Measurements from ENCODE around the gene CCDC12.

The CCDC12 gene

DNA sequence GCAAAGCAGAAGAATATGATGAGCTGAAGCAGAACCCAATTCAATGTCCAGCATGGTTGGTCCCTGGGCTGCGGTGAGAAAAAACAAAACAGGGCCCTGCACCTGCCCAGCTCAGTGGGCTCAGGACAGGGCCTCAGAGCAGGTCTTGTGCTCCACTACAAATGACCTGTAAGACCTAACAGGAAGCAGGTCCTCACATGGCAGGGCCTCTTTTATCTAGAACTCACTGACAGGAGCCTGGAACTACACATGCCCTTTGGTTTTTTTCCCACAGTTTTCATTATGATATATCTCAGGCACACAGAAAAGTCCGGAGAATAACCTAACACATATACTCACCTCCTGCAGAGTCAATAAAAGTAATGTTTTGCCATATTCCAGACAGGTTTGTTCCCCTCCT, 38.4 kb downstream of the CCDC12 start:
- Histone ChIP-seq H3K27ac (peak overlapping the region; percentile 83), H3K9me3 (no peaks in the 10 kb centered on the region), H3K4me1 (ENCODE audit: control insufficient read depth in 1 of 2, insufficient read depth in 1 of 2, low read depth in 1 of 2, low read length in 1 of 2) (peaks cover 70 to 83% of the 10 kb centered on the region in 2 experiments), H3K4me3 (ENCODE audit: low read depth in 1 of 2, low read length in 1 of 2) (peak overlapping the region in 1 of 2 experiments; percentile 29), H3K36me3 (no peaks in the 10 kb centered on the region), H3K27me3 (no peaks in the 10 kb centered on the region)
- TF ChIP-seq, protein P1, sequence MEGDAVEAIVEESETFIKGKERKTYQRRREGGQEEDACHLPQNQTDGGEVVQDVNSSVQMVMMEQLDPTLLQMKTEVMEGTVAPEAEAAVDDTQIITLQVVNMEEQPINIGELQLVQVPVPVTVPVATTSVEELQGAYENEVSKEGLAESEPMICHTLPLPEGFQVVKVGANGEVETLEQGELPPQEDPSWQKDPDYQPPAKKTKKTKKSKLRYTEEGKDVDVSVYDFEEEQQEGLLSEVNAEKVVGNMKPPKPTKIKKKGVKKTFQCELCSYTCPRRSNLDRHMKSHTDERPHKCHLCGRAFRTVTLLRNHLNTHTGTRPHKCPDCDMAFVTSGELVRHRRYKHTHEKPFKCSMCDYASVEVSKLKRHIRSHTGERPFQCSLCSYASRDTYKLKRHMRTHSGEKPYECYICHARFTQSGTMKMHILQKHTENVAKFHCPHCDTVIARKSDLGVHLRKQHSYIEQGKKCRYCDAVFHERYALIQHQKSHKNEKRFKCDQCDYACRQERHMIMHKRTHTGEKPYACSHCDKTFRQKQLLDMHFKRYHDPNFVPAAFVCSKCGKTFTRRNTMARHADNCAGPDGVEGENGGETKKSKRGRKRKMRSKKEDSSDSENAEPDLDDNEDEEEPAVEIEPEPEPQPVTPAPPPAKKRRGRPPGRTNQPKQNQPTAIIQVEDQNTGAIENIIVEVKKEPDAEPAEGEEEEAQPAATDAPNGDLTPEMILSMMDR (IDR thresholded peaks at IDR 0.05), result no peak

GRCh38 chr3:46936733-46937250, 39.8 kb downstream of the CCDC12 start:
- Histone ChIP-seq H3K36me3 (no peaks in the 10 kb centered on the region), H3K9me3 (no peaks in the 10 kb centered on the region), H3K4me3 (ENCODE audit: low read depth in 1 of 2, low read length in 1 of 2) (peak overlapping the region; percentile 25 to 43), H3K27ac (peak overlapping the region; percentile 83), H3K27me3 (no peaks in the 10 kb centered on the region), H3K4me1 (ENCODE audit: control insufficient read depth in 1 of 2, insufficient read depth in 1 of 2, low read depth in 1 of 2, low read length in 1 of 2) (peaks cover 83 to 87% of the 10 kb centered on the region in 2 experiments)
- TF ChIP-seq, protein P1 (IDR thresholded peaks at IDR 0.05), result no peak

- Histone ChIP-seq H3K4me1 (ENCODE audit: control insufficient read depth in 1 of 2, insufficient read depth in 1 of 2, low read depth in 1 of 2, low read length in 1 of 2) (peaks cover 90 to 94% of the 10 kb centered on the region in 2 experiments), H3K4me3 (ENCODE audit: low read depth in 1 of 2, low read length in 1 of 2) (peak overlapping the region; percentile 25 to 43), H3K36me3 (no peaks in the 10 kb centered on the region), H3K27me3 (no peaks in the 10 kb centered on the region), H3K27ac (peak overlapping the region; percentile 83), H3K9me3 (no peaks in the 10 kb centered on the region)
- TF ChIP-seq, protein P1 (IDR thresholded peaks at IDR 0.05), result no peak
Measured at GRCh38 chr3:46935989-46936558, 40.5 kb downstream of the CCDC12 start.

DNA sequence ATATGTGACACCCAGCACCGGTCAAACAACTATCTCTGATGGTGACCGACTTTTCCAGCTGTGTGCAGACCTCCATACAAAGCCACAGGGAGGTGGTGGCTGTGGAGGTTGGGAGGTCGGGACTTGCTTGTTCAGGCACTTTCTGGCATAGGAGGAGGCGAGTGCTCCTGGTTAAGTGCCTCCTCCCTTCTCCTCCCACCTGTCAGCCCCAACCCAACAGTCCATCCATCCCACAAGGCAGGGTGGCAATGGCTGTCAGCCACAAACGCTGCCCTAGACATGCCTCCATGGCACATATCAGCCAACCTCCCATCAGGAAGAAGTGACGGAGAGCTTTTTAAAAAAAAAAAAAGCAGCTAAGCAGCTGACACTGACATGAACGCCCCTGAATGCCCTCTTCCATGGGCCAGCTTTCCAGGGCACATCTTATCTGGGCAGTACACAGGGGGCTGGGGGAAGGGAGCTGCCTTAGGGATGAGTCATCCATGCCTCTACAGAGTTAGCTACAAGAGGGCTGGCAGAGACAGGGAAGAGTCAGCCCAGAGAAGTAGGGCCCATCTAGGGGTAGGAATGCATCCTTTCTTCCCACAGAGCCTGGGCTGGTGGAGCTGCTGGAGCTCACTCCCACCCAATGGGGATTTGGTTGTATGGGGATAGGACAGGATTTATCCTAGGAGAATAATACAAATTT, 41.2 kb downstream of the CCDC12 start:
- H3K9me3 ChIP-seq, result no peaks in the 10 kb centered on the region
- no peaks in the 10 kb centered on the region for H3K36me3 ChIP-seq
- peak overlapping the region; percentile 83 for H3K27ac ChIP-seq
- H3K4me3 ChIP-seq (ENCODE audit: low read depth in 1 of 2, low read length in 1 of 2), result peak overlapping the region; percentile 25 to 43
- H3K27me3 ChIP-seq, result no peaks in the 10 kb centered on the region
- peaks cover 97 to 98% of the 10 kb centered on the region in 2 experiments for H3K4me1 ChIP-seq (ENCODE audit: control insufficient read depth in 1 of 2, insufficient read depth in 1 of 2, low read depth in 1 of 2, low read length in 1 of 2)
- TF ChIP-seq, protein P1 (IDR thresholded peaks at IDR 0.05), result no peak

- no peaks in the 10 kb centered on the region for H3K36me3 ChIP-seq
- TF ChIP-seq, protein P1 (IDR thresholded peaks at IDR 0.05), result no peak
- no peaks in the 10 kb centered on the region for H3K9me3 ChIP-seq
- H3K27ac ChIP-seq, result peak overlapping the region; percentile 83
- no peaks in the 10 kb centered on the region for H3K27me3 ChIP-seq
- peaks cover 97 to 100% of the 10 kb centered on the region in 2 experiments for H3K4me1 ChIP-seq (ENCODE audit: control insufficient read depth in 1 of 2, insufficient read depth in 1 of 2, low read depth in 1 of 2, low read length in 1 of 2)
- H3K4me3 ChIP-seq (ENCODE audit: low read depth in 1 of 2, low read length in 1 of 2), result peak overlapping the region in 1 of 2 experiments; percentile 43
Measured at GRCh38 chr3:46934498-46935167, 41.9 kb downstream of the CCDC12 start.
